ENCODE data around the gene ABI3.

Gene ABI3

GRCh38 chr17:49226771-49227435 is 16.4 kb downstream of the ABI3 start:
- FAIRE-seq = no peak

GRCh38 chr17:49227436-49228261 is 17.1 kb downstream of the ABI3 start:
- no peak for FAIRE-seq

GRCh38 chr17:49229076-49229804 is 18.7 kb downstream of the ABI3 start:
- no peak for FAIRE-seq

GRCh38 chr17:49229805-49230600 is 19.5 kb downstream of the ABI3 start:
- no peak for FAIRE-seq

GRCh38 chr17:49230636-49231562 is 20.4 kb downstream of the ABI3 start, which contains the start of gene PHOSPHO1:
PHOSPHO1 (minus strand) TSS chr17:49230787; CDS start chr17:49226691, 4,096 bp downstream.
- FAIRE-seq = no peak

- FAIRE-seq = no peak
These were observed 21.0 kb downstream of the ABI3 start for GRCh38 chr17:49231563-49231894.

- no peak for FAIRE-seq
These were observed 24.1 kb downstream of the ABI3 start for GRCh38 chr17:49234509-49235080.

- FAIRE-seq = no peak
These were observed 25.4 kb downstream of the ABI3 start for GRCh38 chr17:49235896-49236295.

GRCh38 chr17:49239963-49240362 is 29.5 kb downstream of the ABI3 start:
- no peak for FAIRE-seq

- no peak for FAIRE-seq
These were observed 30.1 kb downstream of the ABI3 start for GRCh38 chr17:49240619-49241018.

- no peak for FAIRE-seq
These were observed 30.5 kb downstream of the ABI3 start for GRCh38 chr17:49241040-49241439.

GRCh38 chr17:49241692-49242397 is 31.3 kb downstream of the ABI3 start:
- no peak for FAIRE-seq

- no peak for FAIRE-seq
These were observed 32.3 kb downstream of the ABI3 start for GRCh38 chr17:49242813-49243212.

- no peak for FAIRE-seq
These were observed 34.3 kb downstream of the ABI3 start for GRCh38 chr17:49244839-49245238.

GRCh38 chr17:49247944-49248343 is 37.4 kb downstream of the ABI3 start:
- FAIRE-seq = no peak

- no peak for FAIRE-seq
These were observed 38.8 kb downstream of the ABI3 start for GRCh38 chr17:49249292-49249794.

- FAIRE-seq = no peak
These were observed 39.5 kb downstream of the ABI3 start for GRCh38 chr17:49249890-49250522.

- FAIRE-seq = no peak
These were observed 41.7 kb downstream of the ABI3 start for GRCh38 chr17:49252148-49252695.

GRCh38 chr17:49254066-49254465 is 43.6 kb downstream of the ABI3 start:
- no peak for FAIRE-seq

All from colon (tissue), 2 donors.